GM19468 (cell line): ENCODE measurements around the gene SLC25A38.
"Not testable (repeated sequence)": the region's sequence is repeated elsewhere in the genome, so short reads cannot be mapped to it uniquely, and the experiment has no call there.

Experiments used
- ATAC-seq: cut with Tn5 transposase; IDR thresholded peaks from one replicate; pipeline ENCODE4 v1.9.1; 2021; ENCODE audit warnings: mild to moderate bottlenecking, moderate library complexity, moderate number of reproducible peaks; ENCODE audit not compliant: unreplicated experiment; ENCODE audit errors: extremely low read depth

SLC25A38 gene

DNA sequence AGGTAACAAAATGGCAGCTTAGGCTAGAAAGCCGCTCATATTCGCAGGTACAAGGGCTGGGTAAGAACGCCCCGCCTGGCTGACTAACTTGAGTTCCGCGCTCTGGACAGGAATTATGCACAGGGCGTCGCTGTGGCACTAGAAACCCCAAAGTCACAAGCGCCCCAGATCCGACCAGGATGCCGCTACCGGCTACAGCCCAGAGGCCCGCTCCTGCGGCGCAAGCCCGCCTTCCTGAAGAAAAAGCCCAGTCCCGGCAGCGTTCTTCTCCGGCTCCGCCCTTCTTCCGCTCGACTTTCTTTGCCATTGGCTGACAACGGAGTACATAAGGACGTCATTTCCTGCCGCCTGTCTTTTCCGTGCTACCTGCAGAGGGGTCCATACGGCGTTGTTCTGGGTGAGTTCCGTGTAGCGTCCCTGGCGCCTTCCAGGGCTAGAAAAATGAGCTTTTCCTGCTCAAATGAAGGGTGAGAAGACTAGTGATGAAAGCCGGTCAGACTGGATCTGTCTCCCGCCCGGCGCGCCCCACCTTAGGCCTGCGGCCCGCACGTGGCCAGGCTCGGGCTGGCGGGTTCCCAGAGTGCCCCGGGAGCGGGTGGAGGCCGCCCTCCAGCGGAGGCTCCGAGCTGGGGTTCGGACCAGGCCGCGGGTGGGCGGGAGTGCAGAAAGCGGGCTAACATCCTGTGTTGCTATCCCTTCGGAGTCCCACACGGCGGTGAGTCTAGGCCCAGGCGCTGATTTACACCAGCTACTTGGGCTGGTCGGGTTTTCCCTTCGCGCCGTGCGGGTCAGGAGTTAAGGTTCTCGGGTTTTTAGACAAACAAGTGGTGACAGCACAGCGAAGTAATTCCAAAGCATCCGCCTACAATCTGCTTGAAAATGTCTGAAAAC is 23.4 kb downstream of the SLC25A38 start, which contains the start of gene RPSA:
Gene RPSA (plus strand): TSS at position 353 of the 891 bp plus-strand sequence. CDS start 934 bp downstream, outside the sequence.
- peak; percentile 94 for ATAC-seq

DNA sequence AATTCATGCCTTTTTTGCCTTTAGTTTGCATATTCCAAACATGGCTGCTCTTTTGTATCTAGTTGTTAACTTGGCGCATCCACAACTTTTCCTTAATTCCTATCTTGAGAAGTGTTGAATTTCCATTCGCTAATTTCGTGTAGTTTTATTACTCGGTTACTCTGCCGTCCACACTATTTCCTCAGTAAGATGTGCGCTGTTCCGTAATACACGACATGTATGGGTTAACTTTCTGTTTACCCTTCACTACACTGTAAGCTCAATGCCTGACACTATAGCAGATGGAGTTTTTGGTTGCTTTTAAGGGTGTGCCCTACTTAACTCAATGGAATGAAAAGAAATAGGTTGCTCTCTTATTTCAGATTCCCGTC is 24.1 kb downstream of the SLC25A38 start:
- no peak for ATAC-seq

DNA sequence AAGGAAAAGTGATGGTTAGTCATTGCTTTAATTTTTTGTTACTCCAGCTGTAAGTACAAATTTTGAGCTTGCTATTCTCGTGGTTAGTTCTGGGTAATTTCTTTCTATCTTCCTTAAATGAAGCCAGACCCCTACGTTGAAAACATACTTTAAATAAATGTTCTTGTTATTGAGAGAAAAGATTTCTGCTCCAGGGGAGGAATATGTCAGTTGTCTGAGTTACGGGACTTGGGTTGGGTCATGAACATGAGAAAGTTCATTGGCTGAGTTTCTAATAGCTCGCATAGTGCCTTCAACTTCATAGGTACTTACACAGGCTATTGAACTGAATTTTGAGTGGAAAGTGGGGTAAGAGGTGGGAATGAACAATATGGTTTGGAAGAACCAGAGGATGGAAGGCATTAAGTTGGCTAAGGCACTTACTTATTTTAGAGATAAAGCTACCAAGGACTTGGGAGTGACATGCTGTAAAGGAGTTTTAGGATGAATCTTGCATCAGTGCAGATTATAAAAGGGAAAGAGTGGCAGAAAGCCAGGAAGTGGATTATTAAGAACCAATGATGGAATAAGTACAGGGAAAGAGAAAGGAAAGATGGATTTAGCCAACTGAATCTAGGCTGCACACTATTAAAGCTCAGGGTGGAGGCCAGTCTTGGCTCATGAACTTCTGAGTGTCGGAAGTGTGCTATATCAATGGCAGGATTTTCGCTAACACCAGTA is 24.8 kb downstream of the SLC25A38 start:
- no peak for ATAC-seq

DNA sequence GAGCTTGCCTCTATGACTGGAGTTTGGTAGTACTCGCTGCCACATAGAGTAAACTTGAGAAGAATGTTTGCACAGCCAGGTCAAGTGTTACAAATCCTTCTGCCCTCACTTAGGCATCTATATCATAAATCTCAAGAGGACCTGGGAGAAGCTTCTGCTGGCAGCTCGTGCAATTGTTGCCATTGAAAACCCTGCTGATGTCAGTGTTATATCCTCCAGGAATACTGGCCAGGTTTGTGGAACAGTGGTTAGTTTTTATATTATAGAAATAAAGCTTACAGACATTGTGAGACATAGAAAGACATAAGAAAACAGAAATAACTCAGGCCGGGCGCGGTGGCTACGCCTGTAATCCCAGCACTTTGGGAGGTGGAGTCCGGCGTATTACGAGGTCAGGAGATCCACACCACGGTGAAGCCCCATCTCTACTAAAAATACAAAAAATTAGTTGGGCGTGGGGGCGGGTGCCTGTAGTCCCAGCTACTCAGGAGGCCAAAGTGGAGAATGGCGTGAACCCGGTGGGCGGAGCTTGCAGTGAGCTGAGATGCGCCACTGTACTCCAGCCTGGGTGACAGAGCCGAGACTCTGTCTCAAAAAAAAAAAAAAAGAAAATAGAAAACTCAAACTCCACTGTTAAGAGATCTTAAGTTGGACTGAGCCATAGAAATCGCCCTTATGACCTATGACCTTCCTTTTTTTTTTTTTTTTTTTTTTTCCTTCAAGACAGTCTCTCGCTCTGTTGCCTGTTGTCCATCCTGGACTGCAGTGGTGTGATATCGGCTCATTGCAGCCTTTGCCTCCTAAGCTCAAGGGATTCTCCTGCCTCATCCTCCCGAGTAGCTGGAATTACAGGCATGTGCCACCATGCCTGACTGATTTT is 25.6 kb downstream of the SLC25A38 start:
- no peak for ATAC-seq

DNA sequence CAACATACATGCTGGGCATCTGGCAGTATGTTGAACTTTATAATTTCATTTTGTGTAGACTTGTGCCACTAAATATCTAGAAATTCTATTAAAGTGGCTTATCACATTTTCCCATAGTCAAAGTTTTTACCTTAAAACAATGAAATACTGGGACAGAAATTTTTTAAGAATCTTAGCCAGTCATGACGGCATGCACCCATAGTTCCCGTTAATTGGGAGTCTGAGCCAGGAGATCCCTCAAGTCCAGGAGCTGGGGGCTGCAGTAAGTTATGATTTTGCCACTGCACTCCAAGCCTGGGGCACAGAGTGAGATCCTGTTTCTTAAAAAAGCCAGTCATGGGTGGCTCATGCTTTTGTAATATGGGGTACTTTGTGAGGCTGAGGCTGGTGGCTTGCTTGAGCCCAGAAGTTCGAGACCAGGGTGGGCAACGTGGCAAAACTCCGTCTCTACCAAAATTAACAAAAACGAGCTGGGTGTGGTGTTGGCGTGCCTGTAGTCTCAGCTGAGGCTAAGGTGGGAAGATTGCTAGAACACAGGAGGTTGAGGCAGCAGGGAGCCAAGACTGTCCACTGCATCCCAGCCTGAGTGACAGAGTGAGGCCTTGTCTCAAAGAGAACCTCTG is 26.5 kb downstream of the SLC25A38 start:
- ATAC-seq: no peak

DNA sequence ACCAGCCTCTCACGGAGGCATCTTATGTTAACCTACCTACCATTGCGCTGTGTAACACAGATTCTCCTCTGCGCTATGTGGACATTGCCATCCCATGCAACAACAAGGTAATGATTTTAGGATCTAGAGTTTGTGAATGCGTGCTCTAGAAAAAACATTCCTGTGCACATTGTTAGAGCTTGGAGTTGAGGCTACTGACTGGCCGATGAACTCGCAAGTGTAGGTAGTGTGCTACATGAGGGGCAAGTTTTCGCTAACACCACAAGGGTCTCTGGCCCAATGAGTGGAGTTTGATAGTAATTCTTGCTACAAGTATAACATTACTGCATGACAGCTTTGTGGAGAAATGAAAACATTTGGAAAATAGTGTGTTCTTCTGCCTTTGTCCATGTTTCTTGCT is 27.7 kb downstream of the SLC25A38 start:
- no peak for ATAC-seq

DNA sequence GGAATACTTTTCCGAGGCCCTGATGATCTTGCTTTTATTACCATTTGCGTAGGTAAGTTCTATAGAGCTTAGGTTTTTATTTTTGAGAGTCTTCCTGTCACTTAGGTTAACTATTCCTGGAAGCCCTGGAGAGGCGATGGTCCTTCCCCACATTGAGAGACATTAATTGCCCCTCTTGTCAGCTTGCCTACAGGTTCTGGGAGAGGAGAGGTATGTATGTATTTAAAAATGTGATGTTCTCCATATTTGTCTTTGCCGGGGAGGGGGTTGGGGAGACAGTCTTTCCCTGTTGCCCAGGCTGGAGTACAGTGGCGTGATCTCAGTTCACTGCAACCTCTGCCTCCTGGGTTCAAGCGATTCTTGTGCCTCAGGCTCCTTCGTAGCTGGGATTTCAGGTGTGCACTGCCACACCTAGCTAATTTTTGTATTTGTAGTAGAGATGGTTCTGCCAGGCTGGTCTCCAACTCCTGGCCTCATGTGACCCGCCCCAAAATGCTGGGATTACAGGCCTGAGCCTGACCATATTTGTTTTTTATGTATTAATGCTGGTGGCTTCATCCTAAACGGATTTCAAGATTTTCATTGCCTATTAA is 29.6 kb downstream of the SLC25A38 start:
- ATAC-seq: no peak

DNA sequence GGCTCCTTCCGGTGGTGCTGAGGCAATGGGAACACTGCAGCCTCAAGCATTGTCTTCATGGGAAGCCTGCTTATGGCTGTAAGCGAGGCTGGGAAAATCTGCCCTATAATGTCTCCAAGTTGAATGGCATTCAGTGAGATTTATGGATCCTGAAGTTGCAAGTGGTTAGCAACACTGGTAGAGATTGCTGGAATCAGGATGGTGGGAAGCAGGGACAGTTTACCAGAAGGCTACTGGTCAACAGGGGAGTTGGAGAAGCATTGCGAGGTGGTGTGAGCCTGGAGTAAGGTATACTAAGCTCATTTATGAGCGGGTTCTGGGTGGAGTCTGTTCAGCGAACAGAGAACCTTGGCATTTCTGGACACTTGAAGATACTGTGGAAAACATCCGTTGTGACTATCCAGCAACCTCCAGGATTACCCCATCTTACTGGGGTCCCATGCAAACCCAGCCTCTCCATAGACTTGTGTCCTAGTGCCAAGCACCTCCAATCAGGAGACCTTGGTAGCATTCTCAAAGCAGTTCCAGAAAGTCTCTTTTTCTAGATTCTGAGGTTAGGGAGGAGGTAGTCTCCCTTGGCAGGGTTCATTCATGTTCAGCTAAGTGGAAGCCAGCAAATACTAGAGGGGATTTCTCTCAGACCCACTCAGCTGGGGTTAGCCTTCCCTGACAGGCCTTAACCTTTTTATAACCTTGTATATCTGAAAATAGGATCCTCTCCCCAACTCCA is 30.7 kb downstream of the SLC25A38 start:
- ATAC-seq: no peak

DNA sequence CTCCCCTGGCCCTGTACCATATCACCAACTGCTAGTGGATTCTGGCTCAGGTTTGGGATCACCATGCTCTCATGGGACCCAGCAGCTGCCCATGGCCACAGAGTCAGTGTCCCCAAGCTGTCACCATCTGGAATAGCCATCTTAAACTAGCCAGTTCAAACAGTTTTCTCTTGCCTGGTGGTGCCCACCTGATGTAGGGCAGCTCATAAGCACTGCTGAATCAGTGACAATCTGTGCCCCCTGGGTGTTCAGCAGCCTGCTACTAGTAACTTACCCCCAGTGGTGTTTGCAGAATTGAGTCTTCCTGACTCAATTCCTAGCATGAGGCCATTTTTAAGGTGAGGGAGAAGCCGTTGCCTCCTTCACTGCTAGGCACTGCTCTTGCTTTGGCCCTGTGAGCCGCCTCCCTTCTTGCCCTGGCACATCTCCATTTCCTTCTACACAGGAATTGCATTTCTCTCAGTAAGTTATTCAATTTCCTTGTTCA is 31.3 kb downstream of the SLC25A38 start:
- ATAC-seq: no peak

DNA sequence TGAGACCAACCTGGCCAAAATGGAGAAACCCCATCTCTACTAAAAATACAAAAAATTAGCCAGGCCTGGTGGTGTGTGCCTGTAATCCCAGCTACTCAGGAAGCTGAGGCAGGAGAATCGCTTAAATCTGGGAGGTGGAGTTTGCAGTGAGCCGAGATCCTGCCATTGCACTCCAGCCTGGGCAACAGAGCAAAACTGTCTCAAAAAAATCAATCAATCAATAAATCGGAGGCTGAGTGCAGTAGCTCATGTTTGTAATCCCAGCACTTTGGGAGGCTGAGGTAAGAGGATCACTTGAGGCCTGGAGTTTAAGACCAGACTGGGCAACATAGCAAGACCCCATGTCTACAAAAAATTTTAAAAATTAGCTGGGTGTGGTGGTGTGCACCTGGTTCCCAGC is 32.1 kb downstream of the SLC25A38 start:
- ATAC-seq: not testable (repeated sequence)

DNA sequence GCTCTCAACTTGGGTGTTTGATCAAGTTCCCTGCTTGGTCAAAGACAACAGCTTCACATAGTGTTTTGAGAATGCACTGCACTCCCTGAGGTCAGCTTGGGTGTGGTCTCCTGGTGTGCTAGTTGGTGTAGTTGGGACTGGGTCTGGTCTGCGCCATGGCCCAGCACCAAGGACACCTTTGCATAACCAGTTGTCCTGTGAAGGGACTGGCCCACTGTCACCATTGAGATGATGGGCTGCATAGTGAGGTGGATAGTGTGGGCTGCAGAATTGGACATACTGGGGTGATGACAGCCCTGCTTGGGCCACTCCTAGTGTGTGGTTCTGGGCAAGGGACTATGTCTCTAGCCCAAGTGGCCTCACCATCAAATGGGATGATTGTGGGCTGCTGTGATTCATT is 32.8 kb downstream of the SLC25A38 start:
- no peak for ATAC-seq

DNA sequence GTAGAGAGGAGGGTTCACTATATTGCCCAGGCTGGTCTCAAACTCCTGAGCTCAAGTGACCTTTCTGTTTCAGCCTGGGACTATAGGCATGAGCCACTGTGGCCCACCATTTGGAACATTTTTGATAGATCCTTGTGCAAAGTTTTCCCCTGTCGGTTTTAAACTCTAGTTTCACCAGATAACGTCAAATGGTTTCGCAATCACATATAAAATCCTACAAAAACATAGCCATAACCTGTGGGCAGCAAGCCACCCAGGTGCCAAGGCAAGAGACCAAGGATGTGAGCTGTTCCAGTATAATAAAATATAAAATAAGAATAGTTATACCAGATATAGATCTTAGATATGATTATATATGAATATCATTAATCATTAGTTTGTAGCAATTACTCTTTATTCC is 33.8 kb downstream of the SLC25A38 start:
- ATAC-seq: not testable (repeated sequence)

DNA sequence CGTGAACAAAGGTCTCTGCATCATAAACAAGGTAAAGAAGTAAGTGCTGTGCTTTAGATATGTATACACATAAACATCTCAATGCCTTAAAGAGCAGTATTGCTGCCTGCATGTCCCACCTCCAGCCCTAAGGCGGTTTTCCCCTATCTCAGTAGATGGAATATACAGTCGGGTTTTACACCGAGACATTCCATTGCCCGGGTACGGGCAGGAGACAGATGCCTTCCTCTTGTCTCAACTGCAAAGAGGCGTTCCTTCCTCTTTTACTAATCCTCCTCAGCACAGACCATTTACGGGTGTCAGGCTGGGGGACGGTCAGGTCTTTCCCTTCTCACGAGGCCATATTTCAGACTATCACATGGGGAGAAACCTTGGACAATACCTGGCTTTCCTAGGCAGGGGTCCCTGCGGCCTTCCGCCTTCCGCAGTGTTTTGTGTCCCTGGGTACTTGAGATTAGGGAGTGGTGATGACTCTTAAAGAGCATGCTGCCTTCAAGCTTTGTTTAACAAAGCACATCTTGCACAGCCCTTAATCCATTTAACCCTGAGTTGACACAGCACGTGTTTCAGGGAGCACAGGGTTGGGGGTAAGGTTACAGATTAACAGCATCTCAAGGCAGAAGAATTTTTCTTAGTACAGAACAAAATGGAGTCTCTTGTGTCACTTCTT is 35.5 kb downstream of the SLC25A38 start:
- not testable (repeated sequence) for ATAC-seq

DNA sequence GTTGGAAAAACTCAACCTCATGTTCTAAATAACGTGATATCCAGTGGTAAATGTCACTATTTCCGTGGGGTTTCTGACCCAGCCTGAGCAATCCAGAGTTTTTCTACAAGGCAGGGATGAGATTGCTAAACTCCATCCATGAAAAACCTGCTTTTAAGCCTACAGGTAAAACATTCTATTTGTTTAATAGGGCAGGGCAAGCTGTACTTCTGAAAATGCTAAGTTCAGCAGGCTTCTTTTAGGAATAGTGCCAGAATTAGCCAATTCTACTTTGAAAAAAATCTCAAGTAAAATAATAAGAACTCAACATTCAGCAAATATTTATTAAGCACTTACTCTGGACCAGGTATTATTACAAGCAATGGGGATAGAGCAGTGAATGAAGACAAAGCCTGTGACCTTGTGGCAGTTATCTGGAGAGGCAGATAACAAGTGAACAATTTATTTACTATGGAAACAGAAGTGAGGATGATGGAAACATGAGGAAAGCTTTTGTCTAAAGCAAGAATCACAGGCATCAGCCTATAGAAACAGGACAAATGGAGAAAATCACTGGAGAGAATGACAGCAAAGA is 36.7 kb downstream of the SLC25A38 start:
- ATAC-seq: no peak

DNA sequence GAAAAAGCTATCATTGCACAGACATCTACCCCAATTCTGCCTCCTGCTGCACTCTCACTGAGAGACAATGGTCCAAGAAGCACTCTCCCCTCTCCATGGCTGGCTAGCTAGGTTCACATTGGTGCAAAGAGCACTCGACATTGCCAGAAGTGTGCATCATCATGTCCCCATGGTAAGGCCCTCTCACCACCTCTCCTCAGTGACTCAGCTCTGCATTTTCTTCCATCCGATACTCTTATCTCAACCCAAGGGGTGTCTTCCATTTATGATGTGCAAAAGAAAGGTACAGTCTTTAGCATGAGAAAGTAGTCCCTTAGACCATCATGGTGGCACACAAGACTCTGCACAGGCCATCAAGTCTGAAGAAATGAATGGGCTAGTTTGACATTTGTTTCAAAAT is 37.4 kb downstream of the SLC25A38 start:
- ATAC-seq: no peak

DNA sequence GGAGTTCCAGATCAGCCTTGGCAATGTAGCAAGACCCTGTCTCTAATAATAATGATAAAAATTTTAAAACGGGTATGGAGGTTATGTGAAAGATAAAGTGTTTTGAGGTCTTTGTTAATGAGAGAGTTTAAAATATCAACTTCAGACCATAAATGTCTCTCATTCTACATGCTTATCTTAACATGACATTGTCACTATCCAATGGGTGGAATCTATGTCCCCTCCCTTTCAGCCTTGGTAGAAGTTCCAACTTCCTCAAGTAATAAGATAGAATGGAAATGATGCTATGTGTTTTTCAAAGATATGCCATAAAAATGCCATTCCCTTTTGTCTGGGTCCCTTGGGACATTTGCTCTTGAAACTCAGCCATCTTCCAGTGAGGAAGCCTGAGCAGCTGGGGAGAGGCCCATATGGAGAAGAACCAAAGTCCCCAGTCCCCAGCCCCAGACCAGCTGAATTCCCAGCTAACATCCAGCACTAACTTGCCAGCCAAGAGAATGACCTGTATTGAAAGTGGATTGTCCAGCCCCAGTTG is 40.3 kb downstream of the SLC25A38 start:
- no peak for ATAC-seq

DNA sequence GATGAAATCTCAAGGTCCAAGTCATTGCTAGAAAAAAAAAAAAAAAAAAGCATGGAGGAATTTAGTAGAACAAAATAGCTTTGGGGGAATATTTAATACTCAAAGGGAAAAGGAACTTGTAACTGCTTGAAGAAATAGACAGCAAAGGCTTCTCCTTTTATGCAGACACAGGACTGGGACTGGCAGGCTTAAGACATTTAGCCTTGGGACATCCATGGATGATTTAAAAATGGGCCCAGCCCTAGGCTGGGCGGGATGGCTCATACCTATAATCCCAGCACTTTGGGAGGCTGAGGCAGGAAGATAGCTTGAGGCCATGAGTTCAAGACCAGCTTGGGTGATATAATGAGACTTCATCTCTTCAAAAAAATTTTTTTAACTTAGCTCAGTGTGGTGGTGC is 43.1 kb downstream of the SLC25A38 start:
- ATAC-seq: no peak

DNA sequence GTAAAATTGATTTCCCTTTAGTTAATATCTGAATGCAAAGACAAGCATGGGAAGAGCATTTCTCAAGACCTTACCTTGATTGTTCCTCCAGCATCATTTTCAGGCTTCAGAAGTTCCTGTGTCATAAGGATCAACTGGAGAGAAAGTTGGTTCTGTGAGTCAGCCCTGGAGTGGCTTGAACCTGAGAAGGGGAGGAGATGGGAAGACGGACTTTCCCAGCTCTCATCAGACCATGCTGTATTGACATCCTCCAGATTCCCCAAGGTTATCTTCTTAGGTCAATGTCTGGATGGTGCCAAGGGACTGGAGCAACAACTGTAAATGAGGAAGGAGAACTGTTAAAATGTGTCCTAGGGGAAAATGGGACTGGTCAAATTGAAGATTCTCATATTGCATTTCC is 44.3 kb downstream of the SLC25A38 start:
- ATAC-seq: no peak
